Skin epidermis (tissue), 12 donors: ENCODE results near the gene MYO10.
"Not testable (repeated sequence)": the region's sequence is repeated elsewhere in the genome, so short reads cannot be mapped to it uniquely, and the experiment has no call there.

Source experiments
- H3K27ac ChIP-seq, 21 experiments: fragments of 200-600 bp; sonication (generic) in 11 of 21; one replicate each; pipeline ENCODE4 v1.5.0; 2020; ENCODE audit warnings: mild to moderate bottlenecking in 3 of 21, inconsistent platforms in 2 of 21, moderate library complexity in 2 of 21
- H3K4me3 ChIP-seq, 7 experiments: fragments of 200-600 bp; sonication (generic) in 2 of 7; one replicate each; pipeline ENCODE4 v1.5.0; 2020; ENCODE audit warnings: inconsistent platforms in 2 of 7, mild to moderate bottlenecking in 2 of 7, moderate library complexity in 1 of 7

Gene MYO10

GRCh38 chr5:16736158-16736995 is 199.7 kb downstream of the MYO10 start:
- Histone ChIP-seq H3K27ac (peak overlapping the region in 18 of 21 experiments; percentile 9 to 74 (median 54)), H3K4me3 (peak overlapping the region in 2 of 7 experiments; percentile 3 to 5)

- H3K4me3 ChIP-seq, result no peak overlapping the region
- peak overlapping the region in 18 of 21 experiments; percentile 4 to 74 (median 54) for H3K27ac ChIP-seq
Measured at GRCh38 chr5:16735101-16736060, 200.7 kb downstream of the MYO10 start.

GRCh38 chr5:16733331-16734006 is 202.6 kb downstream of the MYO10 start:
- peak overlapping the region in 1 of 21 experiments; percentile 18 for H3K27ac ChIP-seq
- H3K4me3 ChIP-seq, result no peak overlapping the region

- H3K4me3 ChIP-seq, result no peak overlapping the region
- no peak overlapping the region for H3K27ac ChIP-seq
Measured at GRCh38 chr5:16732356-16732755, 203.7 kb downstream of the MYO10 start.

GRCh38 chr5:16727755-16728325 is 208.2 kb downstream of the MYO10 start:
- H3K27ac ChIP-seq, result peak overlapping the region in 1 of 21 experiments; percentile 2
- no peak overlapping the region for H3K4me3 ChIP-seq

- Histone ChIP-seq H3K27ac (no peak overlapping the region), H3K4me3 (no peak overlapping the region)
Measured at GRCh38 chr5:16726538-16726946, 209.5 kb downstream of the MYO10 start.

GRCh38 chr5:16725575-16725974 is 210.5 kb downstream of the MYO10 start:
- no peak overlapping the region for H3K27ac ChIP-seq
- H3K4me3 ChIP-seq, result no peak overlapping the region

- Histone ChIP-seq H3K4me3 (no peak overlapping the region), H3K27ac (no peak overlapping the region)
Measured at GRCh38 chr5:16723821-16724220, 212.3 kb downstream of the MYO10 start.

- Histone ChIP-seq H3K27ac (no peak overlapping the region), H3K4me3 (no peak overlapping the region)
Measured at GRCh38 chr5:16722097-16722495, 214.0 kb downstream of the MYO10 start.

- Histone ChIP-seq H3K27ac (no peak overlapping the region), H3K4me3 (no peak overlapping the region)
Measured at GRCh38 chr5:16721151-16722096, 214.7 kb downstream of the MYO10 start.

GRCh38 chr5:16718036-16718435 is 218.1 kb downstream of the MYO10 start:
- not testable (repeated sequence) for H3K4me3 ChIP-seq, H3K27ac ChIP-seq

- H3K27ac ChIP-seq, result peak overlapping the region in 8 of 21 experiments; percentile 2 to 53 (median 30)
- H3K4me3 ChIP-seq, result peak overlapping the region in 3 of 7 experiments; percentile 10 to 21 (median 11)
Measured at GRCh38 chr5:16713386-16713928, 222.6 kb downstream of the MYO10 start.

GRCh38 chr5:16712620-16713019 is 223.5 kb downstream of the MYO10 start:
- Histone ChIP-seq H3K27ac (peak overlapping the region in 5 of 21 experiments; percentile 21 to 53 (median 32)), H3K4me3 (no peak overlapping the region)

- Histone ChIP-seq H3K4me3 (no peak overlapping the region), H3K27ac (no peak overlapping the region)
Measured at GRCh38 chr5:16712178-16712577, 223.9 kb downstream of the MYO10 start.

GRCh38 chr5:16709691-16710433 is 226.2 kb downstream of the MYO10 start:
- no peak overlapping the region for H3K27ac ChIP-seq
- H3K4me3 ChIP-seq, result no peak overlapping the region

- Histone ChIP-seq H3K27ac (no peak overlapping the region), H3K4me3 (no peak overlapping the region)
Measured at GRCh38 chr5:16707869-16708192, 228.3 kb downstream of the MYO10 start.

- Histone ChIP-seq H3K27ac (no peak overlapping the region), H3K4me3 (no peak overlapping the region)
Measured at GRCh38 chr5:16707168-16707868, 228.8 kb downstream of the MYO10 start.
